ENCODE results near the gene CCDC97.
"Not testable (repeated sequence)": the region's sequence is repeated elsewhere in the genome, so short reads cannot be mapped to it uniquely, and the experiment has no call there.

Gene CCDC97

DNA sequence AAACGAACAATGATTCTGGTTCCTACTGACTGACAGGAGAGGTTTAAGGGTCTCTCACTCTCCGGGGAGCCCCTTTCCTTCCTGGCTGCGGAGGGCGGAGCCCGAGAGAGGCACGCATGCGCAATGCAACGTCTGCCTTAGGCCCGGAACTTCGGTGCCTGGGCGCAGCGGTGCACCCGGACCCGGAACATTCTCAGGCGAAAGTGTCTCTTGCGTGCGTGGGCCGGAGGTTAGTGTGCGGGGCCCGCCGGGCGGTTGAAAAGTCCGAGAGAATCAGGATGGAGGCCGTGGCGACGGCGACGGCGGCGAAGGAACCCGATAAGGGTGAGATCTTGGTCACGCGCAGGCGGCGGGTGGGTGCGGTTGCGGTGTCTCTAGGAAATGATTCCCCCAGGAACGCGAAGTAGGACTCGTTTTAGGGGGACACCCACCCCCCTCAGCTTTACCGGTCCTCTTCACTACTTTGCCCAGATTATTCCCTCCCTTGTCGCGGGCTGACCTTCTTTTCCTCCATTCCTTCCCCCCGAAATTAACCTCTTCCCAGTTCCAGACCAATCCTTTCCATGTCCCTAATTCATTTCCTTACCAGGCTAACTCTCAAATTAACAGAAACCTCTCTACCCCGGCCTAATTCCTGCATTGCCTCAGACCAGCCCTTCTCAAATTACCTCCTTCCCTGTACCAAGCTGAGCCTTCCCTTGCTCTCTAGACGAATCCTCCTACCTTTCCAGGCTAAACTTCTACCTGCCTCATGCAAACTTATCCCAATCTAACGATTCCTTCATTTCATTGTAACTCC lies at the start of gene CCDC97:
Gene CCDC97 (plus strand): TSS at position 140 of the 799 bp plus-strand sequence. CDS start 139 bp downstream, at position 279.
- DNase-seq = peak; percentile 57

DNA sequence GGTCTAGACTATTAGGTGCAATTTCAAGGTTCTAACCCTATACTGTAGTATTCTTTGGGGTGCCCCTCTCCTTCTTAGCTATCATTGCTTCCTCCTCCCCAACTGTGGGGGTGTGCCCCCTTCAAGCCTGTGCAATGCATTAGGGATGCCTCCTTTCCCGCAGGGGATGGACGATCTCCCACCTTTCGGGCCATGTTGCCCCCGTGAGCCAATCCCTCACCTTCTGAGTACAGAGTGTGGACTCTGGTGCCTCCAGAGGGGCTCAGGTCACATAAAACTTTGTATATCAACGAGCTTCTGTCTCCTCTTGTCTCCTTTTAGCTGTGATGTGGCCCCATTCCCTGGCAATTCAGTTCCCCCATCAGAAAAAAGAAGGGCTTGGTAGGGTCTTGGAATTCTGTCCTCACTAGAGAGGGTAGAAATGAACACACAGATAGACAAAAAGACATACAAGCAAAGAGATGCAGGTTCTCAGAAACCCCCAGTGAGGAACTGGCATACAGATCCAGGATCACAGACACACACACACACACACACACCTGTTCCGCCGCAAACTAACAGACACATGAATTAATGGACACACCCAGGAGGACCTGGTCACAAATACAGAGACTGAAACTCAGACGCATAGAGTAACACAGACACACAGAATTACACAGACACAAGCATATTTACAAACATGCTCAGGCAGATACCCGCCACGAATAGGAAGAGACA lies 48.3 kb upstream of the CCDC97 start:
- no peak for DNase-seq

DNA sequence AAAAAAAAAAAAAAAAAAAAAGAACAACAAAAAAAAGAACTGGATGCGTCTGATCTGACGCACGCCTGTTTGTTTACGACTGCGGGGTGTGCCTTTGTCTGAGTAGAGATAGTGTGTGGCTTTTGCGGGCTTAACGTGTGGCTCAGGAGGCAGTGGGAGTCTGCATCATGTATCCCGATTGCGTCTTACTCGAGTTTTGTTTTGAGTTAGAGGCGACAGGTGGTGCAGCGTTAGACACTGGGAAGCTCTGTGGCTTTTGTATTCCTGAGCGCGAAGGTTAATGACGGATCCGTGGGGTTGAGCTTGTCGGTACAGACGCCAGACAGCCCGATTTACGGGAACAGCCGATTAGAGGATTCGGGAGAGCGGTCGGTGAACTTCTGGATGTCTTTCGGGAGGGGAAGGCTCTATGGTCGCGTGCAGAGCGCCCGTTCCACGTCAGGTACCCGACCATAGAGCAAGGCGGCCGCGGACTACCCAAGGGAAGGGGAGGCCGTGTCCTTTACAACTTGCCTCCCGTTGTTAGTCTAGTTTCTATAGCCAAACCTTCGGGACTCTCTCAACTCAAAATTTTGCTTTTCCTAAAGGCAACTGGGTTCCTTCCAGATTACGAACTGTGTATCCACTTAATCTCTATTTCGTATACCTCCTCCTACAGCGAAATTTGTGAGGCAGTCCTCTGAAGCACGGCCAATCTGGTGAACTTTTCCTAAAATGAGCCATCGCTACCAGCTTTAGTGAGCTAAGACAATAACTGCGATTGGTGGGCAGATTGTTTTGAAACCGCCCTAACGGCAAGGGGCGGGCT lies 46.7 kb upstream of the CCDC97 start:
- DNase-seq = no peak

DNA sequence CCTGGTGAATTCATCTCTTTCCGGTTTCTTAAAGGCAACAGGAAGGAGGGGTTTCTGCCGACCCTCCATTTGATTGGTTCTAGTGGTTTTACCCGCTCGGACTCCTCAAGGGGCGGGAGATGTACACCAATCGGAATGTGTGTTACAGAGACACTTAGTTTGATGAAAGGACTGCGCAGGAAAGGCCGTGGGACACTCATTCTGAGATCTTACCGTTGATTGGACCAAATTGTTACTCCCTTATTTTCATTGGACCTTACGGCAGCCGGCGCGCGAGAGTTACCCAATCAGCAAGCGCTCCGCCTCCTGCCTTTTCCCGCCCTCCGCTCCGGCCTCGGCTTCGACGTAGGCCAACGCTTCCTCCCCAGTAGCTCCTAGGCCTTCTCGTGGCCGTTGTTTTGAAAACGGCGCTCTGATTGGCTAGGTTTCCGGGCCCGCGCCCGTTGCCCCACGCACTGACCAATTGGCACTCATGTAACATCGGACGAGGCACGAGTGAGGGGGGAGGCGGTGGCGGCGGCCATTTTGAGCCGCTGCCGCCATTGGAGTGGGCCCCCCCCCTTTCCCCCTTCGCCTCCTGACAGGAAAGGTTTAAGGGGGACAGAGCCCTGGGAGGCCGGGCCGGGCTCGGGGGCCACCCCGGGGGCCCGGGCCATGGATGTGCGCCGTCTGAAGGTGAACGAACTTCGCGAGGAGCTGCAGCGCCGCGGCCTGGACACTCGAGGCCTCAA lies 46.0 kb upstream of the CCDC97 start, which contains the start of gene HNRNPUL1:
Gene HNRNPUL1 (plus strand): TSS at position 523 of the 731 bp plus-strand sequence. CDS start 132 bp downstream, at position 655.
- peak; percentile 100 for DNase-seq

DNA sequence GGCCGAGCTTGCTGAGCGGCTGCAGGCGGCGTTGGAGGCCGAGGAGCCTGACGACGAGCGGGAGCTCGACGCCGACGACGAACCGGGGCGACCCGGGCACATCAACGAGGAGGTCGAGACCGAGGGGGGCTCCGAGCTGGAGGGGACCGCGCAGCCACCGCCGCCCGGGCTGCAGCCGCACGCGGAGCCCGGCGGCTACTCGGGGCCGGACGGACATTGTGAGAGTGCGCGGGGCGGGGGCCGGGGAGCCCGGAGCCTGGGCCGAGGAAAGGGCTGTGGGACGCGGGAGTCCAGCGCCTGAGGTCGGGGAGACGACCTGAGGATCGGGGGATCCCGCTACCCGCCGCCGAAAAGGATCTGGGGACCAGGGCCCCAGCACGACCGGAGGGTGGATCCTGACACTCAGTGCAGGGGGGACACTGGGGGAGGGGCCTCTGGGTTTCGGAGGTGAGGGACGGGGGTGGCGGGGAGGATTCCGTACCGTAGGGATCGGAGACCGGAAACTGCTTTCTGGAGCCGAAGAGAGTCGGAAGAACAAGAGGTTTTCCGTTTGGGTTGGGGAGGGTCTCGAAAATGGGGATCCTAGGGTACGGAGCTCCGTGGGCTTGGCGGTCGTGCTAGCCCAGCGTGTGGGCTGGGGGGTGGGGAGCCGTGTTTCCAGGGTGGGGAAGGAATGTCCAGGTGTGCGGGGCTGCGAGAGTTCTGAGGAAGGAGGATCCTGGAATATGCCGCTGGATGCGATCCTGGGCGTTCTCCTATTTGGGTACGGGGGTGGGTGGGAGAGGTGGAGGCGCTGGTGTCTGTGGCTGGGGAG lies 45.2 kb upstream of the CCDC97 start:
- DNase-seq = no peak

DNA sequence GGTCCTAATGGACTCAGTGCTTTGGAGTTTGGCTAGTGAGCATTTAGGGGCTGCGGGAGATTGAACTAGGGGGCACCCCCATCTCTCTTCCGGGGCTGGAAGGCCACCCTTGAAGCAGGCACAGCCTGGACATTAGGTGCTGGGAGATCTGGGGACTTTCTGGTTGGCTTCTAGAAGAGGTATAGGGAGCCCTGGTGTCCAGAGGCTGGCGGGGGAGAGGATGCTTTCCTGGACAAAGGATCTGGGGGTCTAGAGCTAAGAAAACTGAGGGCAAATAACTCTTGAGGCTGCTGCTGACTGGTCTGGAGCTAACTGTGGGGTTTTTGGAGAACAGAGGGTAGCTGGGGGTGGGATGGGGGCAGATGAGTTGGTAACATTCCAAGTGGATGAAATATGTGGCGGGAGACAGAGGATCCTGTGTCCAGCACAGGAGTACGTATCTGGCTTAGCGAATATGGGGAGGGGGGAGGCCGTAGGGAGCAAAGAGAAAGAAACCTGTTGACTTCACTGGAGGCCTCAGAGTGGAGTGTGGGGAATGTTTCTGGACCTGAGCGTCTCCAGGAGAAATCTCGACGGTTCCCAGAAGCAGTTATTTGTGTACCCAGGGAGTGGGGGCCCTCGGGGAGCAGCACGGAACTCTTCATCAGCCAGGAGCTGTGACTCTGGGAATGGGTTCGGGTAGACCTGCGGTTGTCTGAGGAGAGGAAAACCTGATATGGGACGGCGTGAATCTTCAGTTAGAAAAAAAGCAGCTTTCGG lies 44.4 kb upstream of the CCDC97 start:
- DNase-seq = no peak

DNA sequence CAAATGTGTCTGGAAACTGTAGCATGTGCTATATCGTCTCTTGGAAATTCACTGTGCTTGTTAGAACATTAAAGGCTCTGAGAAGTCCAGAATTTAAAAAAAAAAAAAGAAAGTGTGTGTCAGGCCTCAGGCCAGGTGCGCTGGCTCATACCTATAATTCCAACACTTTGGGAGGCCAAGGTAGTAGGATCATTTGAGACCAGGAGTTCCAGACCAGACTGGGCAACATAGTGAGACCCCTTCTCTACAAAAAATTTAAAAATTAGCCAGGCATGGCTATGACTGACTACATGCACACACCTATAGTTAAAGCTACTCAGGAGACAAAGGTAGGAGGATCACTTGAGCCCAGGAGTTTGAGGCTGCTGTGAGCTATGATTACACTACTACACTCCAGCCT lies 40.9 kb upstream of the CCDC97 start:
- no peak for DNase-seq

DNA sequence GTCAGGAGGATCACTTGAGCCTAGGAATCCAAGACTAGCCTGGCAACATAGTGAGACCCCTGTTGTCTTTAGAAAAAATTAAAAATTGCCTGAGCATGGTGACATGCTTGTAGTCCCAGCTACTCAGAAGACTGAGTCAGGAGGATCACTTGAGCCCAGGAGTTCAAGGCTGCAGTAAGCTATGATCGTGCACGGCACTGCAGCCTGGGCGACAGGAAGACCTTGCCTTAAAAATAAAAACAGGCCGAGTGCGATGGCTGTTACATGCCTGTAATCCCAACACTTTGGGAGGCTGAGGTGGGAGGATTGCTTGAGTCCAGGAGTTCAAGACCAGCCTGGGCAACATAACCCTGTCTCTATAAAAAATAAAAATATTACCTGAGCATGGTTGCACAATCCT lies 40.4 kb upstream of the CCDC97 start:
- DNase-seq = no peak

DNA sequence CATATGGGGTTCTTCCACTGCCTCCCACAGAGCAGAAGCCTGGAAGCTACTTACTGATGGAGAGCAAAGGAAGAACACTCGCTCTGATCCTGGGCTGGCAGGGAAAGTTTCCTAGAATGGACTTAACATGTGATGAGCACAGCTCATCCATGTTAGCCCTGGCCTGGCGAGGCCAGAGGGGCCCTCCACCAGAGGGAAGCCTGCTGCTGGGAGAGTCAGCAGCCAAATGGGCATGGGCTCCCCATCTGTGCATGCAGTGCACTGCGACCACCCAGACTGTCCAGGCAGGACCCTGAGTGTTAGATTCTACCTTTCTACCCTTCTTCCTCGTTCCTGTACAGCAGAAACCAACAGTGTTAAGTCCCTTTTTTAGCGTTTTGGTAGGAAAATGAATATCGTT lies 36.9 kb upstream of the CCDC97 start:
- DNase-seq = no peak

DNA sequence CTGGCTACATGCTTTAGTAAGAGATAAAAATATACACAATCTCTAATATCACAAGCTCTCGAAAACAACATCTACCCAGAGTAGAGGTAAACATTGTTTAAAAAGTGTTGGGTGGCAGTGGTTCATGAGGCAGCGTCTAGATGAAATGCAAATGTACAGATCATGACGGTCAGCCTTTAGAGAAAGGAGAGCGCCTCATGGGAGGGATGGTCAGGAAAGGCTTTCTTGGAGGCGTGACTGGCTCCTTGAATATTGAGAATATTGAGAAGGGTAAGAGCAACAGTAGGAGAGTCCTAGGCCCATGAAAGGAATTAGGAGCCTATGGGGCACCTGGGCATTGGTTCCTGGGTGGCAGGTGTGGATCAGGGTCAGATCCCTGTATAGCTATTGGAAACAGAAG lies 35.2 kb upstream of the CCDC97 start:
- no peak for DNase-seq

DNA sequence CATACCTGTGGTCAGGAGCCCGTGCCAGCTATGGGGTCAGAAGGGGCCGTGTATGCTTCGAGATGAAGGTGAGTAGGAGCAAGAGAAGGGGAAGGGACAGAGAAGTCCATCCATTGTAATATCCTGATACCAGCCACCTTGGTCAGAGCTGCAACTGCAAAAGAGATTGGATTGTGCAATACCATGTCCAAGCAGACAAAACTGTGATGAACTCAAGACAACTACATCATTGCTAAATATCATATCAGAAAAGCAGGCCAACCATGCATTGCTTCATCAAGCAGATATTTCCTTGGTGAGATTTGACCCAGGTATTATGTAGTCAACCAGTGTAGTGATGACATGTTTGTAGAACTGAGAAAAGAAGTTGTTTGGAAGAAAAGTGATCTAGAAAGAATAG lies 33.7 kb upstream of the CCDC97 start:
- DNase-seq = no peak

DNA sequence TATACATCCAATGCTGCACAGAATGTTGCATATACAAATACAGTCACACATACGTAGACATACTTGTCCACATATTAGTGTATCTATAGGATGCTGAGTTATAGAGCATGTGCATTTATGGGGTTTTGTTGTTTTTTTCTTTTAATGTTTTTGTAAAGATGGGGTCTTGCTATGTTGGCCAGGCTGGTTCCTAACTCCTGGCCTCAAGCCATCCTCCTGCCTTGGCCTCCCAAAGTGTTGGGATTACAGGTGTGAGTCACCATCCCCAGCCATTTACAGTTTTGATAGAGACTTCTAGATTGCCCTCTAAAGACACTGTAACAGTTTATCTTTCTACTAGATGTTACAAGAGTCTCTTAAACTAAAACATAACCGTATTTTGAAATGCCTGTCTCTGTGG lies 31.5 kb upstream of the CCDC97 start:
- no peak for DNase-seq

DNA sequence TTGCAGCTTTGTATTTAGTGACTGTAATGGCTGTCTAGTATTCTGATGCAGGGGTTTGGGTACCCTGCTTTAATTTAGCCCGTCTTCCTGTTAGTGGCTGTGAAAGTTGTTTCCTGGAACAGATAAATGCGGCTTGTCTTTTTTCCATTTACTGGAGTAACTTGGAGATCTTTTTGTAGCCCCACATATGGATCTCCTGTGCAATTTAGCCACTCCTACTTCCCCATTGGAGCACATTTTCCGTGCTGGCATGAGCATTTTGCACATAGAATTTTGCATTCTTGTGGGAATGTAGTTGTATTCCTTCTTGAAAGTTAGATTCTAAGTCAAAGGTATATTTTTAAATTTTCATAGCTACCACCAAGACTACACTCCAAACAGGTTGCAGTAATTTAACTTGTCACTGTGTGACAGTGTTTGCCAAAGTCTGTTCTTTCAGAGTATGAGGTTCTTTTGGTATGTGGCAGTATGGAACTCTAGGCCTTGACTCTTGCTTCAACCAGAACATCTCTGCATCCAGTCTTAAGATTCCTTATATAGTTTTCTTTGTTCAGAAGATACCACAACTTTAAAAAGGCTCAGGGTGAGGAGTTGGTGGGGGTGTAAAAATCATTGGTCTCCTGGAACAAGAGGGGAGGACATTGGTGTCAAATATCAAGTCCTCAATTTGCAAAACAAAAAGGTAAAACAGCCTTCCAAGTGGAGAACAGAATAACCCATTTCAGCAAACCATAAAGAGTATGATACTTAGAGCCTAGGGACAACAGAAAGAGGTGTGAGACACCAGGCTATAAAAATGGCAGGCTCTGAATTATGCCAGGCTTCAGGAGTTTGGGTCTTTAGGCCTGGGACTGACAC lies 21.1 kb upstream of the CCDC97 start:
- no peak for DNase-seq

DNA sequence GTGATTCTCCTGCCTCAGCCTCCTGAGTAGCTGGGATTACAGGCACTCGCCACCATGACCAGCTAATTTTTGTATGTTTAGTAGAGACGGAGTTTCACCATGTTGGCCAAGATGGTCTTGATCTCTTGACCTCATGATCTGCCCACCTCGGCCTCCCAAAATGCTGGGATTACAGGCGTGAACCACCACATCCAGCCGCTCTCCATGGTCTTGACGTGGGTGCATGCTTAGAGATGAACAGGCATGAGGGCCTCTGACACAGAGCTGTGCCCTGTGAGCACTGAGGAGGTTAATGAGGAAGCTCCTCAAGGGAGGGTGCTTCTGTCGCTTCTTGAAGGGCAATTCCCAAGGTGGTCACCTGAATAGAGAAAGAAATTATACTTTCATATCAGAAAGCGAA lies 20.2 kb upstream of the CCDC97 start:
- DNase-seq = not testable (repeated sequence)

DNA sequence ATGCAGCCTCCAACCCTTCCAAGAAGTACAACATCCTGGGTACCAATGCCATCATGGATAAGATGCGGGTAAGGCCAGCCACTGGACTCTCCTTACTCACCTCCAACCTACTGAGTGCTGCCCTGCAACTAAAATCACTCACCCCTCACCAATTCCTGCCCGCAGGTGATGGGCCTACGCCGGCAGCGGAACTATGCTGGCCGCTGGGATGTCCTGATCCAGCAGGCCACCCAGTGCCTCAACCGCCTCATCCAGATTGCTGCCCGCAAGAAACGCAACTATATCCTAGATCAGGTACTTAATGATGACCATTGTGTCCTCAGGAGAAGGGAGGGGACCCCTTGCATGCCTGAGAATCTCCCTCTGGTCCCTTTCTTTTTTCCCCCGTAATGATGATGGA lies 15.6 kb upstream of the CCDC97 start:
- no peak for DNase-seq

DNA sequence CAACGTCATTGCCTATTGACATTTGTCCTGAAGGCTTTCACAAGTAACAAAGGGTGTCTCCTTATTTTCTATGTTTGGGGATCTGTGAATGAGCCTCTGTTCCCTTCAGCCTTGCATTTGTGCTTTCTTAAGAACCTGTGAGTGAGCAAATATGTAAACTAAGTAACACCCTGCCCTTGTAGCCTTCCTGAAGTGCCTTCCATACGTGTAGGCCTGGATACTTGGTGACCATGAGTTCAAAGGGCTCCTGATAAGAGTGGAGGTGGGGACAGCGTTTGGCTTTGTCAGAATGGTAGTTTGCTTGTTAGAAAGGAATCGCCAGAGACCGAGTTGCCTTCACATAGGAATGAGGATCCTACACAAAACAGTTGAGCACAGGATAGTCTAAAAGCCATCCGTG lies 14.5 kb upstream of the CCDC97 start:
- no peak for DNase-seq

DNA sequence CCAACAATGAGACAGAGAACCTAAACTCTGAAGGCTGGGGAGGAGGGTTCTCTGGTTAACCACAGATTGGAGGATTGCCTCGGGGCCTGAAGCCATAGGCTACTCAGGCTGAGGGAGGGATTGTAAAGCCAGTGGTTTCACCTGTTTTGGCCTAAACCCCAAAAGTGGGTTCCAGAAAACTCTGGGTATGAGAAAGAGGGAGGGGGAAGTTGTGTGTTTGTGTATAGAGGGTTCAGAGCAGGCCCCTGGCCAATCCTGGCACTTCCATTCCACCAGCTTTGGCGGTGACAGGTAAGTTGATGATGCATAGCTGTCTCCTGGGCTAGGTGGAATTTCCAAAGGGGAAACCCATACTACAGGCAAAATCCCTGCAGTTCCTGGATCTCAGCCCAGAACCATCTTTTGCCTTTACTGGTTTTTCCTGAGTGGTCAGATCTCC lies 13.5 kb upstream of the CCDC97 start:
- no peak for DNase-seq

DNA sequence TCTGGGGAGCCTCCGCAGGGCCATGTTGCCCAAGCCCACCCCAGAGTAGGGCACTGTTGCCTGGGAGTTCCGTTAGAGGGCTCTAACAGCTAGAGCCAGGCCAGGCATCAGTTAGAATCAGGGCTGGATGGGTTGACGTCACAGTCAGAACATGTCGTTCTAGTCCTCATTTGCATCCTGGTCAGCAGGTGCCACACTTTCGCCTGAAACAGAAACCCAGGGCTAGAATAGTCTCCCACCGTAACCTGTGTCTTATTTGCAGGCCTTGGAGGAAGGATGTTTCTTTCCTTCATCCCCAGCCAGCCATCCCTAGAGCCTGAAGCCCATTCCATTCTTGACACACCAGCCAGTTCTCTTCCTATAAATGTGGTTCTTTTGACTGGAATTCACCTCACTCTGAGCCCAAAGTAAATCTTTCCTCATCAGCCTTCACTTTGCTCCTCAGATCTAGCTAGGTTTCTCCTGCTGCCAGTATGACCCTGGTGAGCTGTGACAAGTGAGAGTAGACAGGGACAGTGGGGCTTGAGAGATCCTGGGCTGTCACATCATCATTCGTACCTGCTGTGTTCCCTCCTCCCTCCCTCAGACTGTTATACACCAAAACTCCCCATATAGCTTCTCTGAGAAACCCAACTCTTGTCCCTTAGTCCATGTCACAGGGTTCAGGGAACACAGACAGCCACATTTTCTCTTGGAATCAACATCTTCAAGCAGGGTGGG lies 12.2 kb upstream of the CCDC97 start:
- no peak for DNase-seq

DNA sequence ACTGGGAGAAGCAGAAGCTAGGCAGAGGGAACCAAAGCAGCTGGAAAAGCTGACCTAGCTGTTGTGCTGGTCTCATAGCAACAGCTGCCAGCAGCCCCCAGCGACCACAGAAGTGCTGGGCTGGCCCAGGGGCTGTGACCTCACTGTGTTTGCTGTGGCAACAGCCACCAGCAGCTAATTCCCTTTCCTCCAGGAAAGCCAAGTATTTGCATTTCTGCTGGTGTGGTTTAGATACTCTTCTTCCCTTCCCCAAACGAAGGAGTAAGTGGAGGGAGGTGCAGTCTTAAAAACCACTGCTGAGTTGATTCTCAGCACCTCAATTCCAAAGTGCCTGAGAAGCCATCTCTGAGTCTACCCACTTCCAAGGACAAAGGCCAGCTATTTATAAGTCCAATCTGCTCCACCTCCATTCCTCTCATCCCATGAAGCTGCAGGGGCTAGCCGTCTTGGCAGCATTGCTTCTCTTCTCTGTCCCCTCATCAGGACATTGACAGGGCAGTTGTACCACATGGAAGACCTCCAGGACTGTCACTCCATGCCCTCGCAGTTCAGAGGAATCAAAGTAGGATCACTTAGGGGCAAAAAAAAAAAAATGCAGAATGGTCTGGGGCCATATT lies 11.5 kb upstream of the CCDC97 start:
- peak; percentile 9 for DNase-seq

All from DMS153 (cell line).